GM12891 (cell line): ENCODE data around the gene C17orf67.

Source experiments
- PAX5 ChIP-seq: IDR thresholded peaks from 2 replicates; pipeline ENCODE4 v1.6.1; 2011; ENCODE audit warnings: low read length, moderate library complexity, mild to moderate bottlenecking; ENCODE audit not compliant: insufficient read depth, severe bottlenecking
- POLR2A ChIP-seq: IDR thresholded peaks from 2 replicates; pipeline ENCODE4 v1.6.1; 2011; ENCODE audit warnings: low read depth, low read length, control low read depth
- POLR2AphosphoS5 ChIP-seq: IDR thresholded peaks from 2 replicates; pipeline ENCODE4 v1.6.1; 2011; ENCODE audit warnings: low read depth, low read length, control low read depth
- POU2F2 ChIP-seq: IDR thresholded peaks from 2 replicates; pipeline ENCODE4 v1.6.1; 2011; ENCODE audit warnings: low read depth, mild to moderate bottlenecking, control low read depth, low read length, moderate library complexity
- SPI1 ChIP-seq: IDR thresholded peaks from 2 replicates; pipeline ENCODE4 v1.6.1; 2011; ENCODE audit warnings: low read depth, low read length, control low read depth
- TAF1 ChIP-seq: IDR thresholded peaks from 2 replicates; pipeline ENCODE4 v1.6.1; 2011; ENCODE audit warnings: low read depth, low read length, control low read depth

DNA sequence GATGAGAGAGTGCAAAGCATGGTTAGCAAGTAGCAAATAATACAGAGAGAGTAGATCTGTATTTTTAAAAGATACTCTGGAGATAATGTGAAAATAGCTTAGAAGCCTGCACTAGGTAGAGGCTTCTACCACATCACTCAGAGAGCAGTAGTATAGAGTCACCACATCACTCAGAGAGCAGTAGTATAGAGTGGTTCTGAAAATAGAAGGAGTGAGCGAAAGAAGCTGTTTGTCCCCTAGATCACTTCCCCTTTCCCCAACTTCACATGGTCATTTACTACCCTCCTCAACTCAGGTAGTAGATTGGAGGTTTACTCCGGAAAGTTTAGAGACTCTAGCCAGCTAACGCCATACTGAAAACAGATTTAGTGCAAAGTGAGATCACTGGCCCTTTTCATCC lies 17.3 kb upstream of the C17orf67 start:
- TF ChIP-seq POLR2AphosphoS5: no peak
- no peak for TF ChIP-seq POLR2A
- no peak for TF ChIP-seq TAF1
- peak; percentile 95 for TF ChIP-seq SPI1
- no peak for TF ChIP-seq PAX5
- TF ChIP-seq POU2F2: no peak
